ENCODE data around the gene LGALS9C. TPM values are rescaled to one million over a fixed set of nuclear protein-coding genes. Genes with fewer than 3 reads are reported as not detected.

LGALS9C gene
- polyA plus RNA-seq, 1 experiment = 0.15 TPM

Small RNA genes within 50 kb of the gene (small RNA-seq; reads per million reads assigned to genes)
- gene AL353997.1 (ENCODE audit: insufficient read length, low read depth, low replicate concordance) = not detected
- gene AL353997.4 (ENCODE audit: insufficient read length, low read depth, low replicate concordance) = not detected

Other genes with a start within 250 kb of the LGALS9C start
- gene FLII, start 218.1 kb upstream of the LGALS9C start, polyA plus RNA-seq (2011; rRNA removed) = 263 and 425 TPM in 2 replicates
- 6.8 and 12.0 TPM in 2 replicates for gene MIEF2, start 216.1 kb upstream of the LGALS9C start, polyA plus RNA-seq (2011; rRNA removed)
- gene TOP3A, start 161.8 kb upstream of the LGALS9C start, polyA plus RNA-seq (2011; rRNA removed) = 10.2 and 13.0 TPM in 2 replicates
- gene SMCR8, start 161.5 kb upstream of the LGALS9C start, polyA plus RNA-seq (2011; rRNA removed) = 6.8 and 9.2 TPM in 2 replicates
- 5.0 and 5.9 TPM in 2 replicates for gene SHMT1, start 113.2 kb upstream of the LGALS9C start, polyA plus RNA-seq (2011; rRNA removed)
- not detected in 2 replicates for gene EVPLL, start 99.0 kb upstream of the LGALS9C start, polyA plus RNA-seq (2011; rRNA removed)
- gene TBC1D28, start 167.6 kb downstream of the LGALS9C start, polyA plus RNA-seq (2011; rRNA removed) = not detected in 2 replicates
- gene FOXO3B, start 205.5 kb downstream of the LGALS9C start, polyA plus RNA-seq (2011; rRNA removed) = 3.4 and 5.8 TPM in 2 replicates

Measured in BJ (cell line).